HL-60 (cell line): ENCODE measurements around the gene SMIM1.

ENCODE experiments used
- DNase-seq, 2 experiments: peaks; one replicate each; pipeline ENCODE4 v3.0.0-alpha.2; 2010 to 2020; ENCODE audit warnings: low read depth in 1 of 2, low spot score in 1 of 2
- H3K27ac ChIP-seq: fragments of 250-450 bp; sonication (Bioruptor Pico); replicated peaks from 2 replicates; pipeline ENCODE4 v1.5.1; 2020; ENCODE audit warnings: mild to moderate bottlenecking, moderate library complexity
- H3K27me3 ChIP-seq: fragments of 250-450 bp; sonication (Bioruptor Pico); 2 replicates; pipeline ENCODE4 v1.5.1; 2021; ENCODE audit warnings: mild to moderate bottlenecking, moderate library complexity; ENCODE audit not compliant: insufficient read depth, poor library complexity, severe bottlenecking
- H3K4me3 ChIP-seq: replicated peaks from 2 replicates; pipeline ENCODE4 v1.5.1; 2011; ENCODE audit warnings: mild to moderate bottlenecking, control low read depth, low read length; ENCODE audit not compliant: insufficient read depth
- GABPA ChIP-seq: IDR thresholded peaks from 2 replicates; pipeline ENCODE4 v1.6.1; 2012; ENCODE audit warnings: low read depth
- POLR2AphosphoS5 ChIP-seq: IDR thresholded peaks from 2 replicates; pipeline ENCODE4 v1.6.1; 2012; ENCODE audit warnings: low read depth
- SPI1 ChIP-seq: IDR thresholded peaks from 2 replicates; pipeline ENCODE4 v1.6.1; 2012; ENCODE audit warnings: low read depth, mild to moderate bottlenecking, borderline replicate concordance
- TF ChIP-seq, protein P1 (sequence below): IDR thresholded peaks from one replicate; pipeline ENCODE4 v1.5.1; 2011; ENCODE audit warnings: low read length, control low read depth, inconsistent platforms; ENCODE audit not compliant: insufficient read depth
- TF ChIP-seq, protein P2 (sequence below): IDR thresholded peaks from 2 replicates; pipeline ENCODE4 v1.6.1; 2012; ENCODE audit warnings: low read depth; ENCODE audit not compliant: insufficient replicate concordance

Gene SMIM1

DNA sequence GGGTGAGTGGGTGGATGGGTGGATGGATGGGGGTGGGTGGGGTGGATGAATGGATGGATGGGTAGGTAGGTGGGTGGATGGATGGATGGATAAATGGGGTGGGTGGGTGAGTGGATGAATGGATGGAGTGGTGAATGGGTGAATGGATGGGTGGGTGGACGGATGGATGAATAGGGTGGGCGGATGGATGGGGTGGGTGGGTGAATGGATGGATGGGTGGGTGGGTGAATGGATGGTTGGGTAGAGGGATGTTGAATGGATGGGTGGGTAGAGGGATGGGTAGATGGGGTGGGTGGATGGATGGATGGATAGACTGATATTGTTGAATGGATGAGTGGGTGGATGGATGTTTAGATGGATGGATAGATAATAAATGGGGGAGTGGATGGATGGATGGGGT, 47.2 kb upstream of the SMIM1 start:
- DNase-seq, result no peak
- H3K27ac ChIP-seq, result no peak overlapping the region
- peaks cover 10% of the 10 kb centered on the region for H3K27me3 ChIP-seq
- no peak for TF ChIP-seq GABPA
- TF ChIP-seq, protein P1, sequence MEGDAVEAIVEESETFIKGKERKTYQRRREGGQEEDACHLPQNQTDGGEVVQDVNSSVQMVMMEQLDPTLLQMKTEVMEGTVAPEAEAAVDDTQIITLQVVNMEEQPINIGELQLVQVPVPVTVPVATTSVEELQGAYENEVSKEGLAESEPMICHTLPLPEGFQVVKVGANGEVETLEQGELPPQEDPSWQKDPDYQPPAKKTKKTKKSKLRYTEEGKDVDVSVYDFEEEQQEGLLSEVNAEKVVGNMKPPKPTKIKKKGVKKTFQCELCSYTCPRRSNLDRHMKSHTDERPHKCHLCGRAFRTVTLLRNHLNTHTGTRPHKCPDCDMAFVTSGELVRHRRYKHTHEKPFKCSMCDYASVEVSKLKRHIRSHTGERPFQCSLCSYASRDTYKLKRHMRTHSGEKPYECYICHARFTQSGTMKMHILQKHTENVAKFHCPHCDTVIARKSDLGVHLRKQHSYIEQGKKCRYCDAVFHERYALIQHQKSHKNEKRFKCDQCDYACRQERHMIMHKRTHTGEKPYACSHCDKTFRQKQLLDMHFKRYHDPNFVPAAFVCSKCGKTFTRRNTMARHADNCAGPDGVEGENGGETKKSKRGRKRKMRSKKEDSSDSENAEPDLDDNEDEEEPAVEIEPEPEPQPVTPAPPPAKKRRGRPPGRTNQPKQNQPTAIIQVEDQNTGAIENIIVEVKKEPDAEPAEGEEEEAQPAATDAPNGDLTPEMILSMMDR, result no peak
- no peak for TF ChIP-seq POLR2AphosphoS5
- TF ChIP-seq SPI1, result no peak
- TF ChIP-seq, protein P2, sequence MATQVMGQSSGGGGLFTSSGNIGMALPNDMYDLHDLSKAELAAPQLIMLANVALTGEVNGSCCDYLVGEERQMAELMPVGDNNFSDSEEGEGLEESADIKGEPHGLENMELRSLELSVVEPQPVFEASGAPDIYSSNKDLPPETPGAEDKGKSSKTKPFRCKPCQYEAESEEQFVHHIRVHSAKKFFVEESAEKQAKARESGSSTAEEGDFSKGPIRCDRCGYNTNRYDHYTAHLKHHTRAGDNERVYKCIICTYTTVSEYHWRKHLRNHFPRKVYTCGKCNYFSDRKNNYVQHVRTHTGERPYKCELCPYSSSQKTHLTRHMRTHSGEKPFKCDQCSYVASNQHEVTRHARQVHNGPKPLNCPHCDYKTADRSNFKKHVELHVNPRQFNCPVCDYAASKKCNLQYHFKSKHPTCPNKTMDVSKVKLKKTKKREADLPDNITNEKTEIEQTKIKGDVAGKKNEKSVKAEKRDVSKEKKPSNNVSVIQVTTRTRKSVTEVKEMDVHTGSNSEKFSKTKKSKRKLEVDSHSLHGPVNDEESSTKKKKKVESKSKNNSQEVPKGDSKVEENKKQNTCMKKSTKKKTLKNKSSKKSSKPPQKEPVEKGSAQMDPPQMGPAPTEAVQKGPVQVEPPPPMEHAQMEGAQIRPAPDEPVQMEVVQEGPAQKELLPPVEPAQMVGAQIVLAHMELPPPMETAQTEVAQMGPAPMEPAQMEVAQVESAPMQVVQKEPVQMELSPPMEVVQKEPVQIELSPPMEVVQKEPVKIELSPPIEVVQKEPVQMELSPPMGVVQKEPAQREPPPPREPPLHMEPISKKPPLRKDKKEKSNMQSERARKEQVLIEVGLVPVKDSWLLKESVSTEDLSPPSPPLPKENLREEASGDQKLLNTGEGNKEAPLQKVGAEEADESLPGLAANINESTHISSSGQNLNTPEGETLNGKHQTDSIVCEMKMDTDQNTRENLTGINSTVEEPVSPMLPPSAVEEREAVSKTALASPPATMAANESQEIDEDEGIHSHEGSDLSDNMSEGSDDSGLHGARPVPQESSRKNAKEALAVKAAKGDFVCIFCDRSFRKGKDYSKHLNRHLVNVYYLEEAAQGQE, result no peak
- H3K4me3 ChIP-seq, result no peak overlapping the region

DNA sequence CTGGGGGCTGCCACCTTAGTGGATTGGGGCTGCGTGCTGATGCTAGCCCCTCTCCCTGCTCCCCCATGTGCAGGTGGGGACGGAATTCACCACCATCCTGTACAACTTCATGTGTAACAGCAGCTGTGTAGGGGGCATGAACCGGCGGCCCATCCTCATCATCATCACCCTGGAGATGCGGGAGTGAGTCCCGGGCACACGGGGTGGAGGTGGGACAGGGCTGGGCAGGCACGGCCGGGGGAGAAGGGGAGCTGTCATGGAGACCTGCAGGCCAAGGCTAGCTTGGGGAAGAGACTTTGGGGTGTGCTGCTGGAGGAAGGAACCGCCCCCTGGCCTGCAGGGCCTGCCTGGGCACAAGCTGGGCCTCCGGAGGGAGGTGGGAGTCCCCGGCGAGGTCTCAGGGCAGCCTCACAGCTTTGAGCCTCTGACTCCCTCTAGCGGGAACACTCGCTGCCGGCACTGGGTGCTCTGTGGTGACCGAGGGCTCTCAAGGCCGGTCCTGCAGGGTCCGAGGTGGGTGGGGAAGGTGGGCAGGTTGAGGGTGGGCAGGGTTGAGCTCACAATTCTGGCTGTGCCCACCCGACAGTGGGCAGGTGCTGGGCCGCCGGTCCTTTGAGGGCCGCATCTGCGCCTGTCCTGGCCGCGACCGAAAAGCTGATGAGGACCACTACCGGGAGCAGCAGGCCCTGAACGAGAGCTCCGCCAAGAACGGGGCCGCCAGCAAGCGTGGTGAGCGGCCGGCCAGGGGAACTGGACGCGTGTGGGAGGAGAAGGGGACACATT, 45.3 kb upstream of the SMIM1 start:
- TF ChIP-seq, protein P2, result no peak
- TF ChIP-seq POLR2AphosphoS5 (no peak), SPI1 (no peak)
- TF ChIP-seq, protein P1, result peak; percentile 47
- Histone ChIP-seq H3K27me3 (peaks cover 18% of the 10 kb centered on the region), H3K27ac (no peak overlapping the region), H3K4me3 (no peak overlapping the region)
- DNase-seq, result no peak

DNA sequence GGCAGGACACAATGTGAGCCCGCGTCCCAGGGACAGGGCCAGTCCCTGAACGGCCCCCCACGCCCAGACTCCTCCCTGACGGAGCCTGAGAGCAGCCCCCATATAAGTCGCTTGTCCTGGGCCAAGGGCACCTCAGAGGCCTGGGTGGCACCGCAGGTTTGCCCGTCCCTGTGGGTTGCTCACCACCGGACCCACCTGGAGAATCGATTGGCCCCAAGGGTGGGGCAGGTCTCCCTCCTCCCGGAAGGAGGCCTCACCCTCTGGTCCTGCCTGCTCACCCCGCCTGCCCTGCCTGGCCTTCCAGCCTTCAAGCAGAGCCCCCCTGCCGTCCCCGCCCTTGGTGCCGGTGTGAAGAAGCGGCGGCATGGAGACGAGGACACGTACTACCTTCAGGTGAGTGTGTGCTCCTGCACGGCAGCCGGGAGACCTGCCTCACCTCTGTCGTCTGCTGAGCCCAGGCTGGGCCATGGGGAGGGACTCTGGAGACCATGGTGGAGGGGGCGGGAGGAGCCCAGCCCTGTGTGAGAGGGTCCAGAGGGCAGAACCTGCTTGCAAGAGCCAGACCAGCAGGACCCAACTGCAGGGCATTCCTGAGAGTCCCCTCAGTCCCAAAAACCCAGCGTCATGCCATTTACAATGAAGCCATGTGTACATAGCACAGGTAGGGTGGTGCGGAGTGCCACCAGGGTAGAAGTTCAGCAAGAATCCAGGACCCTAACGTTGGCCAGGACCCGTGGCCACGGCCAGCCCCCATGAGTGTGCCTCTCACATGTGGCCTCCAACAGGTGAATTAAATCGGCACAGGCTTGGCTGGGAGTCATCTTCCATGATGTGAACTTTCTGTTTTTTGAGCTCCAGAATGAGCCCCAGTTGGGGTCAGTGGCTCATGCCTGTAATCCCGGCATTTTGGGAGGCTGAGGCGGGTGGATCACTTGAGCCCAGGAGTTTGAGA, 44.4 kb upstream of the SMIM1 start:
- Histone ChIP-seq H3K27ac (no peak overlapping the region), H3K4me3 (no peak overlapping the region), H3K27me3 (peaks cover 18% of the 10 kb centered on the region)
- no peak for DNase-seq
- TF ChIP-seq GABPA (no peak), POLR2AphosphoS5 (no peak), SPI1 (no peak)
- TF ChIP-seq, protein P1, result no peak
- TF ChIP-seq, protein P2, result no peak
